SU-DHL-6 (cell line): ENCODE results near the gene BEST2.
"Not testable (repeated sequence)": the region's sequence is repeated elsewhere in the genome, so short reads cannot be mapped to it uniquely, and the experiment has no call there.

Experiments
- H2AFZ ChIP-seq: fragments of 200-600 bp; sonication (generic); 2 replicates; pipeline ENCODE4 v1.6.1; 2014; ENCODE audit warnings: low read depth, mild to moderate bottlenecking, moderate library complexity, mixed read lengths, antibody characterized with exemption, low read length; ENCODE audit not compliant: severe bottlenecking
- H3F3A ChIP-seq: fragments of 200-600 bp; shearing (Covaris generic); 2 replicates; pipeline ENCODE4 v1.6.0; 2016; ENCODE audit warnings: antibody characterized with exemption, mild to moderate bottlenecking; ENCODE audit not compliant: insufficient read depth
- H3K27ac ChIP-seq: fragments of 200-600 bp; sonication (generic); 2 replicates; pipeline ENCODE4 v1.5.1; 2016; ENCODE audit warnings: low read depth, mild to moderate bottlenecking, low read length, moderate library complexity, mixed read lengths
- H3K27me3 ChIP-seq: fragments of 200-600 bp; sonication (generic), shearing (Covaris generic); 2 replicates; pipeline ENCODE4 v1.6.0; 2014; ENCODE audit warnings: mild to moderate bottlenecking, low read length
- H3K36me3 ChIP-seq: fragments of 200-600 bp; sonication (generic); 2 replicates; pipeline ENCODE4 v1.6.1; 2014; ENCODE audit warnings: mild to moderate bottlenecking, low read length, mixed read lengths
- H3K4me2 ChIP-seq: fragments of 300-600, 200-600 bp; shearing (Covaris generic), sonication (generic); 2 replicates; pipeline ENCODE4 v1.6.0; 2014; ENCODE audit warnings: low read length, low read depth, mild to moderate bottlenecking; ENCODE audit not compliant: poor library complexity, severe bottlenecking
- H3K4me3 ChIP-seq: fragments of 200-600 bp; sonication (generic); 2 replicates; pipeline ENCODE4 v1.5.1; 2014; ENCODE audit warnings: antibody characterized with exemption, low read length, mild to moderate bottlenecking, mixed read lengths; ENCODE audit not compliant: insufficient read depth, poor library complexity, severe bottlenecking
- H3K79me2 ChIP-seq: fragments of 200-600 bp; sonication (generic); 2 replicates; pipeline ENCODE4 v1.6.1; 2014; ENCODE audit warnings: mild to moderate bottlenecking, low read length, moderate library complexity; ENCODE audit not compliant: insufficient read depth
- H3K9ac ChIP-seq: fragments of 200-600 bp; sonication (generic); 2 replicates; pipeline ENCODE4 v1.7.0; 2014; ENCODE audit warnings: mild to moderate bottlenecking, low read length
- H3K9me2 ChIP-seq: fragments of 200-600 bp; sonication (generic); replicated peaks from 2 replicates; pipeline ENCODE4 v1.6.1; 2014; ENCODE audit warnings: low read length; ENCODE audit not compliant: insufficient read depth
- H3K9me3 ChIP-seq: fragments of 200-600 bp; sonication (generic); 2 replicates; pipeline ENCODE4 v1.6.1; 2014; ENCODE audit warnings: low read length, mixed read lengths; ENCODE audit not compliant: insufficient read depth
- H4K20me1 ChIP-seq: fragments of 200-600 bp; sonication (generic); 2 replicates; pipeline ENCODE4 v1.6.1; 2014; ENCODE audit warnings: low read depth, mild to moderate bottlenecking, antibody characterized with exemption, low read length, moderate library complexity, mixed read lengths
- CTCF ChIP-seq: fragments of 200-600 bp; sonication (generic); IDR thresholded peaks from one replicate; pipeline ENCODE4 v1.5.1; 2017; ENCODE audit warnings: antibody characterized with exemption, mild to moderate bottlenecking, low read length, moderate library complexity; ENCODE audit not compliant: insufficient read depth, poor library complexity, severe bottlenecking
- EZH2phosphoT487 ChIP-seq: fragments of 200-600 bp; sonication (generic), shearing (Covaris generic); conservative IDR thresholded peaks from 2 replicates; pipeline ENCODE4 v1.6.1; 2018; ENCODE audit warnings: mild to moderate bottlenecking, antibody characterized with exemption, low read length, moderate library complexity, mixed read lengths

BEST2 gene

GRCh38 chr19:12794971-12795381, 43.4 kb downstream of the BEST2 start:
- Histone ChIP-seq H3K36me3 (no peaks in the 10 kb centered on the region), H3F3A (peaks cover 25% of the 10 kb centered on the region), H3K9me3 (no peaks in the 10 kb centered on the region), H3K9ac (no peak overlapping the region), H3K4me2 (no peak overlapping the region), H3K9me2 (no peaks in the 10 kb centered on the region), H2AFZ (no peak overlapping the region), H4K20me1 (no peaks in the 10 kb centered on the region), H3K27ac (no peak overlapping the region), H3K4me3 (no peak overlapping the region), H3K27me3 (no peaks in the 10 kb centered on the region), H3K79me2 (no peaks in the 10 kb centered on the region)
- TF ChIP-seq EZH2phosphoT487 (no peak), CTCF (no peak)

- no peak overlapping the region for H3K9ac ChIP-seq
- no peak overlapping the region for H3K4me3 ChIP-seq
These were observed 44.8 kb downstream of the BEST2 start for GRCh38 chr19:12796146-12797071.

GRCh38 chr19:12797141-12797587, 45.6 kb downstream of the BEST2 start:
- Histone ChIP-seq H3K4me2 (no peak overlapping the region), H3K9me2 (no peaks in the 10 kb centered on the region), H4K20me1 (no peaks in the 10 kb centered on the region), H3K36me3 (no peaks in the 10 kb centered on the region), H3K27me3 (no peaks in the 10 kb centered on the region), H3K9ac (no peak overlapping the region), H3K27ac (no peak overlapping the region), H3K4me3 (no peak overlapping the region), H3K9me3 (no peaks in the 10 kb centered on the region), H3F3A (peaks cover 17% of the 10 kb centered on the region), H3K79me2 (peaks cover 13% of the 10 kb centered on the region), H2AFZ (no peak overlapping the region)
- TF ChIP-seq EZH2phosphoT487 (no peak), CTCF (no peak)

More at GRCh38 chr19:12796146-12797071, 44.8 kb downstream of the BEST2 start:
- no peaks in the 10 kb centered on the region for H3K9me2 ChIP-seq
- no peak overlapping the region for H3K4me2 ChIP-seq
- H3K79me2 ChIP-seq: peaks cover 12% of the 10 kb centered on the region
- H3K9me3 ChIP-seq: no peaks in the 10 kb centered on the region
- H4K20me1 ChIP-seq: no peaks in the 10 kb centered on the region
- no peaks in the 10 kb centered on the region for H3K27me3 ChIP-seq
- H3F3A ChIP-seq: peaks cover 17% of the 10 kb centered on the region
- no peak overlapping the region for H2AFZ ChIP-seq
- TF ChIP-seq EZH2phosphoT487 (no peak), CTCF (peak; percentile 77)
- no peaks in the 10 kb centered on the region for H3K36me3 ChIP-seq
- H3K27ac ChIP-seq: no peak overlapping the region

DNA sequence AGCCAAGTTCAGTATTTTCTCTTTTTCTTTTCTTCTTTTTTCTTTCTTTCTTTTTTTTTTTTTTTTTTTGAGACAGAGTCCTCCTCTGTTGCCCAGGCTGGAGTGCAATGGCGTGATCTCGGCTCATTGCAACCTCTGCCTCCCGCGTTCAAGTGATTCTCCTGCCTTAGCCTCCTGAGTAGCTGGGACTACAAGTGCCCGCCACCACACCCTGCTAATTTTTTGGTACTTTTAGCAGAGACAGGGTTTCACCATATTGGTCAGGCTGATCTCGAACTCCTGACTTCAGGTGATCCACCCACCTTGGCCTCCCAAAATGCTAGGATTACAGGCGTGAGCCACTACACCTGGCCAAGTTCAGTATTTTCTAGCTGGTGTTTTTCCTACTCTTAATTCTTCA, 46.0 kb downstream of the BEST2 start:
- H2AFZ ChIP-seq, H3K4me3 ChIP-seq, H3K27me3 ChIP-seq, H3K9me3 ChIP-seq, H3K27ac ChIP-seq, H3K4me2 ChIP-seq, H3K9ac ChIP-seq, H3K36me3 ChIP-seq, H3K9me2 ChIP-seq, H4K20me1 ChIP-seq: not testable (repeated sequence)
- Histone ChIP-seq H3F3A (peaks cover 16% of the 10 kb centered on the region), H3K79me2 (peaks cover 13% of the 10 kb centered on the region)
